HG02642 (cell line): ENCODE data around the gene DNAJB12.
"Not testable (repeated sequence)": the region's sequence is repeated elsewhere in the genome, so short reads cannot be mapped to it uniquely, and the experiment has no call there.

ENCODE experiments used
- ATAC-seq: cut with Tn5 transposase; IDR thresholded peaks from one replicate; pipeline ENCODE4 v1.9.1; 2021; ENCODE audit warnings: mild to moderate bottlenecking; ENCODE audit not compliant: unreplicated experiment, poor library complexity

The DNAJB12 gene

GRCh38 chr10:72318418-72319262, 36.1 kb downstream of the DNAJB12 start:
- no peak for ATAC-seq

GRCh38 chr10:72316748-72317435, 37.8 kb downstream of the DNAJB12 start:
- no peak for ATAC-seq

GRCh38 chr10:72316386-72316700, 38.4 kb downstream of the DNAJB12 start:
- ATAC-seq = no peak

GRCh38 chr10:72315611-72316385, 38.9 kb downstream of the DNAJB12 start:
- ATAC-seq = no peak

GRCh38 chr10:72315054-72315453, 39.7 kb downstream of the DNAJB12 start:
- no peak for ATAC-seq

GRCh38 chr10:72314263-72314662, 40.5 kb downstream of the DNAJB12 start:
- ATAC-seq = no peak

- no peak for ATAC-seq
Observed at GRCh38 chr10:72312865-72313391, 41.8 kb downstream of the DNAJB12 start.

- no peak for ATAC-seq
Observed at GRCh38 chr10:72311667-72312066, 43.1 kb downstream of the DNAJB12 start.

GRCh38 chr10:72310636-72311035, 44.1 kb downstream of the DNAJB12 start:
- ATAC-seq = no peak

- ATAC-seq = no peak
Observed at GRCh38 chr10:72310241-72310633, 44.5 kb downstream of the DNAJB12 start.

- no peak for ATAC-seq
Observed at GRCh38 chr10:72309290-72310240, 45.2 kb downstream of the DNAJB12 start.

GRCh38 chr10:72308320-72308987, 46.3 kb downstream of the DNAJB12 start:
- no peak for ATAC-seq

GRCh38 chr10:72307711-72308110, 47.0 kb downstream of the DNAJB12 start:
- not testable (repeated sequence) for ATAC-seq

GRCh38 chr10:72306215-72306760, 48.4 kb downstream of the DNAJB12 start:
- ATAC-seq = no peak

GRCh38 chr10:72303424-72304128, 51.1 kb downstream of the DNAJB12 start:
- ATAC-seq = no peak

GRCh38 chr10:72298592-72299519, 55.9 kb downstream of the DNAJB12 start:
- no peak for ATAC-seq
